ENCODE measurements around the gene GCNT1. TPM values are rescaled to one million over a fixed set of nuclear protein-coding genes. Genes with fewer than 3 reads are reported as not detected.

GCNT1 gene
- total and polyA plus RNA-seq, 9 donors = 0.90 to 5.9 (median 3.0) TPM

DNA sequence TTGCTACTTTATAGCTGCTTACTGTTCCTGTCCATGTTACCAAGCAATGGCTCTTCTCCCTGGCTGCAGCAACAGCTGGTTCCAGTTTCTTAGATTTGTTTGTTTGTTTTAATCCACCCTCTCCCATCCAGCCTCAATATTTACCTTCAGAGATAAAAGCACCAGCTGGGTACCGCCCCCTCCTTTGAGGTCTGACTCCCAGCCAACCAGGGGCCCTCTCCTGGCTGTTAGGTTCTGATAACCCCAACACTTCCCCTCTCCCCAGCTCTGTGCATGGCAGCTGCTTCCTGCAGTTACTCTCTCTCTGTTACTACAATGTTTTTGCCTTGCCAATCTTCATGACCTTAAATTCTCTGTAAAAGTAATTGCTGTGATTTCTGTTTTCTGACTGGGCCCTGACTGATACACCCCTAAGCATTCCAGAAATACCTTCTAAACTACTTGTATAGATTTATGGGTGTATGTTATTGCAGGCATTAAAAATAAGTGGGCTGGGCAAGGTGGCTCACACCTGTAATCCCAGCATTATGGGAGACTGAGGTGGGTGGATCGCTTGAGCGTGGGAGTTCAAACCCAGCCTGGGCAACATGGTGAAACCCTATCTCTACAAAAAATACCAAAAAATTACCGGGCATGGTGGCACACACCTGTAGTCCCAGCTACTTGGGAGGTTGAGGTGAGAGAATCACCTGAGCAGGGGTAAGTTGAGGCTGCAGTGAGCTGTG, 2.6 kb upstream of the GCNT1 start:
- intact Hi-C loops (cut with DNase I) = no loop called here

GRCh38 chr9:76459694-76460635, 983 bp downstream of the GCNT1 start:
- no peaks in the 10 kb centered on the region for H3K9me3 ChIP-seq
- intact Hi-C loops (cut with DNase I) = no loop called here
- H3K4me3 ChIP-seq = peak overlapping the region; percentile 65
- no peaks in the 10 kb centered on the region for H3K27me3 ChIP-seq
- no peaks in the 10 kb centered on the region for H3K36me3 ChIP-seq
- H3K4me1 ChIP-seq (ENCODE audit: insufficient read depth) = peaks cover 1% of the 10 kb centered on the region
- peak in 3 of 5 donors; percentile 18 to 23 (median 19) for DNase-seq
- H3K27ac ChIP-seq = no peak overlapping the region
- 3 to 4% (median 4%) methylated on average over 32 of the region's 32 CpGs for WGBS, 3 donors
- no peak for TF ChIP-seq EP300 (IDR thresholded peaks at IDR 0.05)
- TF ChIP-seq, protein P1, sequence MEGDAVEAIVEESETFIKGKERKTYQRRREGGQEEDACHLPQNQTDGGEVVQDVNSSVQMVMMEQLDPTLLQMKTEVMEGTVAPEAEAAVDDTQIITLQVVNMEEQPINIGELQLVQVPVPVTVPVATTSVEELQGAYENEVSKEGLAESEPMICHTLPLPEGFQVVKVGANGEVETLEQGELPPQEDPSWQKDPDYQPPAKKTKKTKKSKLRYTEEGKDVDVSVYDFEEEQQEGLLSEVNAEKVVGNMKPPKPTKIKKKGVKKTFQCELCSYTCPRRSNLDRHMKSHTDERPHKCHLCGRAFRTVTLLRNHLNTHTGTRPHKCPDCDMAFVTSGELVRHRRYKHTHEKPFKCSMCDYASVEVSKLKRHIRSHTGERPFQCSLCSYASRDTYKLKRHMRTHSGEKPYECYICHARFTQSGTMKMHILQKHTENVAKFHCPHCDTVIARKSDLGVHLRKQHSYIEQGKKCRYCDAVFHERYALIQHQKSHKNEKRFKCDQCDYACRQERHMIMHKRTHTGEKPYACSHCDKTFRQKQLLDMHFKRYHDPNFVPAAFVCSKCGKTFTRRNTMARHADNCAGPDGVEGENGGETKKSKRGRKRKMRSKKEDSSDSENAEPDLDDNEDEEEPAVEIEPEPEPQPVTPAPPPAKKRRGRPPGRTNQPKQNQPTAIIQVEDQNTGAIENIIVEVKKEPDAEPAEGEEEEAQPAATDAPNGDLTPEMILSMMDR (IDR thresholded peaks at IDR 0.05) = no peak

More for the DNA sequence above, 2.6 kb upstream of the GCNT1 start:
- Histone ChIP-seq H3K27ac (no peak overlapping the region), H3K27me3 (no peaks in the 10 kb centered on the region), H3K4me3 (no peak overlapping the region), H3K9me3 (no peaks in the 10 kb centered on the region), H3K36me3 (no peaks in the 10 kb centered on the region), H3K4me1 (ENCODE audit: insufficient read depth) (peaks cover 1% of the 10 kb centered on the region)
- WGBS, 3 donors = 45 to 68% (median 61%) methylated on average over 4 of the region's 4 CpGs
- TF ChIP-seq POLR2A (IDR thresholded peaks at IDR 0.05) (no peak), EP300 (IDR thresholded peaks at IDR 0.05) (no peak)
- TF ChIP-seq, protein P1 (IDR thresholded peaks at IDR 0.05) = no peak
- DNase-seq = peak in 1 of 5 donors; percentile 18

DNA sequence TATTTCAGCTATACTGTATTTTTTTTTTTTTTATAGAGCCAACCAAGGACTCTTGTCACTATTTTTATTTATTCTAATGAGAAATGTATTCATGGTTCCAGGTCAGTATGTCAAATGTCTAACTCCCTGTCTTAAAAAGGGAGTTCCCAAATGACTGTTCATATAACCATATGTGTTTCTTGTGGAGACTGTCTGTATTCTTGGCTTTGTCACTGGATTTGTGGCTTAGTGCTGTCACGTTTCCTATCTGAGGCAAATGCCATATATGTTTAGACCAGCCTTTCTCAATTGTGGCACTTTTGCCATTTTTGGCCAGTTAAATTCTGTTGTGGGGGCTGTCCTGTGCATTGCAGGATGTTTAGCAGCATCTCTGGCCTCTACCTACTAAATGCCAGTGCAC, 3.1 kb downstream of the GCNT1 start:
- Histone ChIP-seq H3K4me3 (no peak overlapping the region), H3K27ac (no peak overlapping the region), H3K27me3 (no peaks in the 10 kb centered on the region), H3K36me3 (no peaks in the 10 kb centered on the region), H3K9me3 (no peaks in the 10 kb centered on the region), H3K4me1 (ENCODE audit: insufficient read depth) (peaks cover 1% of the 10 kb centered on the region)
- 77 to 92% (median 82%) methylated on average over 1 of the region's 1 CpG for WGBS, 3 donors
- no peak for TF ChIP-seq EP300 (IDR thresholded peaks at IDR 0.05)
- TF ChIP-seq, protein P1 (IDR thresholded peaks at IDR 0.05) = no peak
- no peak for TF ChIP-seq POLR2A (IDR thresholded peaks at IDR 0.05)
- no peak for DNase-seq
- intact Hi-C loops (cut with DNase I) = no loop called here

- Histone ChIP-seq H3K9me3 (no peaks in the 10 kb centered on the region), H3K27me3 (no peaks in the 10 kb centered on the region), H3K4me3 (no peak overlapping the region), H3K36me3 (no peaks in the 10 kb centered on the region), H3K4me1 (ENCODE audit: insufficient read depth) (peaks cover 1% of the 10 kb centered on the region), H3K27ac (no peak overlapping the region)
- TF ChIP-seq, protein P1 (IDR thresholded peaks at IDR 0.05) = no peak
- no peak for TF ChIP-seq EP300 (IDR thresholded peaks at IDR 0.05)
- TF ChIP-seq POLR2A (IDR thresholded peaks at IDR 0.05) = no peak
- WGBS, 3 donors = 92 to 95% (median 93%) methylated on average over 4 of the region's 4 CpGs
- no peak for DNase-seq
- intact Hi-C loops (cut with DNase I) = no loop called here
Observed at GRCh38 chr9:76463211-76463610, 4.2 kb downstream of the GCNT1 start.

All from ovary (tissue), 9 donors.